WTC11 (cell line): ENCODE results near the gene SLC8A2. TPM values are rescaled to one million over a fixed set of nuclear protein-coding genes. Genes with fewer than 3 reads are reported as not detected.

Experiments used
- ATAC-seq: fragments of 200-7000 bp; cut with Tn5 transposase; 2 replicates; pipeline ENCODE4 v1.10.0; 2021; ENCODE audit warnings: mild to moderate bottlenecking, moderate library complexity
- CTCF ChIA-PET: fragments of 300-600 bp; sonication (Branson Sonifier 250); formaldehyde crosslinking; loops from one replicate; lab custom pipeline; 2021; ENCODE audit warnings: antibody characterized with exemption; lab: Charles Lee
- POLR2A ChIA-PET: fragments of 350-600 bp; sonication (Branson Sonifier 250); formaldehyde crosslinking; loops from one replicate; lab custom pipeline; 2021; ENCODE audit warnings: antibody characterized with exemption; lab: Charles Lee
- DNase-seq: peaks from one replicate; pipeline ENCODE4 v3.0.0; 2021; ENCODE audit warnings: low spot score
- H3K27ac Mint-ChIP-seq: 2 replicates; pipeline ENCODE4 v1.8.0; 2021; ENCODE audit warnings: mixed read lengths
- H3K27me3 Mint-ChIP-seq: 2 replicates; pipeline ENCODE4 v1.8.0; 2021; ENCODE audit warnings: low read depth, mild to moderate bottlenecking, moderate library complexity, mixed read lengths
- H3K36me3 Mint-ChIP-seq: 2 replicates; pipeline ENCODE4 v1.8.0; 2021; ENCODE audit warnings: mixed read lengths
- H3K4me1 Mint-ChIP-seq: 2 replicates; pipeline ENCODE4 v1.8.0; 2022; ENCODE audit warnings: mixed read lengths
- H3K4me3 Mint-ChIP-seq: 2 replicates; pipeline ENCODE4 v1.8.0; 2021; ENCODE audit warnings: mild to moderate bottlenecking, moderate library complexity, mixed read lengths
- H3K9me3 Mint-ChIP-seq: 2 replicates; pipeline ENCODE4 v1.8.0; 2021; ENCODE audit warnings: mixed read lengths
- AFF4 ChIP-seq: sonication (generic); formaldehyde crosslinking; IDR thresholded peaks from 2 replicates; pipeline ENCODE4 v1.8.1; 2023; ENCODE audit warnings: mild to moderate bottlenecking, missing genetic modification reagents, borderline replicate concordance
- AR ChIP-seq: fragments of 250-450 bp; sonication (Bioruptor Pico); IDR thresholded peaks from 2 replicates; pipeline ENCODE4 v1.9.0; 2021; ENCODE audit warnings: mild to moderate bottlenecking
- ETV6 ChIP-seq: sonication (generic); formaldehyde crosslinking; IDR thresholded peaks from 2 replicates; pipeline ENCODE4 v1.8.1; 2022; ENCODE audit warnings: mild to moderate bottlenecking, missing genetic modification reagents
- FOXP1 ChIP-seq: sonication (generic); formaldehyde crosslinking; IDR thresholded peaks from 2 replicates; pipeline ENCODE4 v1.8.0; 2022; ENCODE audit warnings: missing genetic modification reagents, mild to moderate bottlenecking, moderate library complexity, borderline replicate concordance
- JUN ChIP-seq: sonication (generic); formaldehyde crosslinking; IDR thresholded peaks from 2 replicates; pipeline ENCODE4 v1.8.0; 2023; ENCODE audit warnings: mild to moderate bottlenecking, missing genetic modification reagents
- NR2C2 ChIP-seq: sonication (generic); formaldehyde crosslinking; IDR thresholded peaks from 2 replicates; pipeline ENCODE4 v1.8.0; 2022; ENCODE audit warnings: mild to moderate bottlenecking, missing genetic modification reagents
- TEAD1 ChIP-seq: sonication (generic); formaldehyde crosslinking; IDR thresholded peaks from 2 replicates; pipeline ENCODE4 v1.8.0; 2022; ENCODE audit warnings: mild to moderate bottlenecking, missing genetic modification reagents
- USF1 ChIP-seq: sonication (generic); formaldehyde crosslinking; IDR thresholded peaks from 2 replicates; pipeline ENCODE4 v1.8.0; 2022; ENCODE audit warnings: mild to moderate bottlenecking, missing genetic modification reagents
- ZBTB21 ChIP-seq: sonication (generic); formaldehyde crosslinking; IDR thresholded peaks from 2 replicates; pipeline ENCODE4 v1.8.1; 2023; ENCODE audit warnings: mild to moderate bottlenecking, missing genetic modification reagents, borderline replicate concordance
- ZNF138 ChIP-seq: sonication (generic); formaldehyde crosslinking; conservative IDR thresholded peaks from 2 replicates; pipeline ENCODE4 v1.8.1; 2022; ENCODE audit warnings: mild to moderate bottlenecking, moderate library complexity, missing genetic modification reagents
- ZNF219 ChIP-seq: sonication (generic); formaldehyde crosslinking; IDR thresholded peaks from 2 replicates; pipeline ENCODE4 v1.8.0; 2023; ENCODE audit warnings: missing genetic modification reagents, mild to moderate bottlenecking, borderline replicate concordance
- ZNF532 ChIP-seq: fragments of 250-450 bp; sonication (Bioruptor Pico); IDR thresholded peaks from 2 replicates; pipeline ENCODE4 v1.9.0; 2021; ENCODE audit warnings: mild to moderate bottlenecking, borderline replicate concordance
- total RNA-seq: library from RNA; stranded (reverse); gene quantifications from 3 replicates; pipeline ENCODE4 v1.2.3, GENCODE V29; 2021
- TF ChIP-seq, protein P1 (sequence below): sonication (generic); formaldehyde crosslinking; IDR thresholded peaks from 2 replicates; pipeline ENCODE4 v1.8.1; 2023; ENCODE audit warnings: mild to moderate bottlenecking, missing genetic modification reagents, moderate library complexity
- TF ChIP-seq, protein P2 (sequence below): sonication (generic); formaldehyde crosslinking; IDR thresholded peaks from 2 replicates; pipeline ENCODE4 v1.8.1; 2023; ENCODE audit warnings: mild to moderate bottlenecking, missing genetic modification reagents
- TF ChIP-seq, protein P3 (sequence below): fragments of 250-450 bp; sonication (Bioruptor Pico); IDR thresholded peaks from 2 replicates; pipeline ENCODE4 v1.8.0; 2021; ENCODE audit warnings: mild to moderate bottlenecking
- TF ChIP-seq, protein P4 (sequence below): fragments of 250-450 bp; sonication (Bioruptor Pico); IDR thresholded peaks from 2 replicates; pipeline ENCODE4 v2.1.2; 2022; ENCODE audit warnings: mild to moderate bottlenecking, moderate library complexity

The SLC8A2 gene
- total RNA-seq, 1 experiment from 2014 or later = 6.5 TPM

- no peak for TF ChIP-seq USF1
- TF ChIP-seq ZBTB21 (CRISPR knock-in tag) = no peak
- TF ChIP-seq ZNF532 (CRISPR knock-in tag) = 0 out of 2 replicates have a peak, but pooled peaks have one; percentile 50
- TF ChIP-seq ETV6 (CRISPR knock-in tag) = no peak
- no peak for TF ChIP-seq ZNF219 (CRISPR knock-in tag)
- no peak for TF ChIP-seq TEAD1
- no peak for TF ChIP-seq FOXP1 (CRISPR knock-in tag)
- TF ChIP-seq, protein P1, sequence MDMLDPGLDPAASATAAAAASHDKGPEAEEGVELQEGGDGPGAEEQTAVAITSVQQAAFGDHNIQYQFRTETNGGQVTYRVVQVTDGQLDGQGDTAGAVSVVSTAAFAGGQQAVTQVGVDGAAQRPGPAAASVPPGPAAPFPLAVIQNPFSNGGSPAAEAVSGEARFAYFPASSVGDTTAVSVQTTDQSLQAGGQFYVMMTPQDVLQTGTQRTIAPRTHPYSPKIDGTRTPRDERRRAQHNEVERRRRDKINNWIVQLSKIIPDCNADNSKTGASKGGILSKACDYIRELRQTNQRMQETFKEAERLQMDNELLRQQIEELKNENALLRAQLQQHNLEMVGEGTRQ (CRISPR knock-in tag) = no peak
- TF ChIP-seq, protein P2, sequence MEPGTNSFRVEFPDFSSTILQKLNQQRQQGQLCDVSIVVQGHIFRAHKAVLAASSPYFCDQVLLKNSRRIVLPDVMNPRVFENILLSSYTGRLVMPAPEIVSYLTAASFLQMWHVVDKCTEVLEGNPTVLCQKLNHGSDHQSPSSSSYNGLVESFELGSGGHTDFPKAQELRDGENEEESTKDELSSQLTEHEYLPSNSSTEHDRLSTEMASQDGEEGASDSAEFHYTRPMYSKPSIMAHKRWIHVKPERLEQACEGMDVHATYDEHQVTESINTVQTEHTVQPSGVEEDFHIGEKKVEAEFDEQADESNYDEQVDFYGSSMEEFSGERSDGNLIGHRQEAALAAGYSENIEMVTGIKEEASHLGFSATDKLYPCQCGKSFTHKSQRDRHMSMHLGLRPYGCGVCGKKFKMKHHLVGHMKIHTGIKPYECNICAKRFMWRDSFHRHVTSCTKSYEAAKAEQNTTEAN (CRISPR knock-in tag) = no peak
- no peak for TF ChIP-seq JUN (CRISPR knock-in tag)
- no peak for TF ChIP-seq AR
- TF ChIP-seq, all 79 proteins: peak for 9
Measured at GRCh38 chr19:47427241-47428176, 44.2 kb downstream of the SLC8A2 start (continued).

- Mint-ChIP-seq H3K36me3 (no peaks in the 10 kb centered on the region), H3K4me1 (peaks cover 42% of the 10 kb centered on the region), H3K27me3 (peaks cover 84% of the 10 kb centered on the region), H3K27ac (no peak overlapping the region), H3K4me3 (peak overlapping the region; percentile 60), H3K9me3 (no peaks in the 10 kb centered on the region)
- DNase-seq (no peak), ATAC-seq (no peak)
- CTCF ChIA-PET = no interaction called here
- POLR2A ChIA-PET = no interaction called here
- no peak for TF ChIP-seq AFF4
- TF ChIP-seq ZNF138 (CRISPR knock-in tag) = no peak
- TF ChIP-seq, protein P3, sequence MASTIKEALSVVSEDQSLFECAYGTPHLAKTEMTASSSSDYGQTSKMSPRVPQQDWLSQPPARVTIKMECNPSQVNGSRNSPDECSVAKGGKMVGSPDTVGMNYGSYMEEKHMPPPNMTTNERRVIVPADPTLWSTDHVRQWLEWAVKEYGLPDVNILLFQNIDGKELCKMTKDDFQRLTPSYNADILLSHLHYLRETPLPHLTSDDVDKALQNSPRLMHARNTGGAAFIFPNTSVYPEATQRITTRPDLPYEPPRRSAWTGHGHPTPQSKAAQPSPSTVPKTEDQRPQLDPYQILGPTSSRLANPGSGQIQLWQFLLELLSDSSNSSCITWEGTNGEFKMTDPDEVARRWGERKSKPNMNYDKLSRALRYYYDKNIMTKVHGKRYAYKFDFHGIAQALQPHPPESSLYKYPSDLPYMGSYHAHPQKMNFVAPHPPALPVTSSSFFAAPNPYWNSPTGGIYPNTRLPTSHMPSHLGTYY (CRISPR knock-in tag) = no peak
- TF ChIP-seq NR2C2 (CRISPR knock-in tag) = no peak
- TF ChIP-seq, protein P4, sequence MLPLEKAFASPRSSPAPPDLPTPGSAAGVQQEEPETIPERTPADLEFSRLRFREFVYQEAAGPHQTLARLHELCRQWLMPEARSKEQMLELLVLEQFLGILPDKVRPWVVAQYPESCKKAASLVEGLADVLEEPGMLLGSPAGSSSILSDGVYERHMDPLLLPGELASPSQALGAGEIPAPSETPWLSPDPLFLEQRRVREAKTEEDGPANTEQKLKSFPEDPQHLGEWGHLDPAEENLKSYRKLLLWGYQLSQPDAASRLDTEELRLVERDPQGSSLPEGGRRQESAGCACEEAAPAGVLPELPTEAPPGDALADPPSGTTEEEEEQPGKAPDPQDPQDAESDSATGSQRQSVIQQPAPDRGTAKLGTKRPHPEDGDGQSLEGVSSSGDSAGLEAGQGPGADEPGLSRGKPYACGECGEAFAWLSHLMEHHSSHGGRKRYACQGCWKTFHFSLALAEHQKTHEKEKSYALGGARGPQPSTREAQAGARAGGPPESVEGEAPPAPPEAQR = no peak
Measured at GRCh38 chr19:47423203-47423882, 48.4 kb downstream of the SLC8A2 start.
